IPS-NIHi7 (cell line): ENCODE results near the gene FCN2.

ENCODE experiments used
- DNase-seq: peaks from one replicate; pipeline ENCODE4 v3.0.0; 2012; ENCODE audit warnings: mixed read lengths; ENCODE audit errors: extremely low spot score

Gene FCN2

DNA sequence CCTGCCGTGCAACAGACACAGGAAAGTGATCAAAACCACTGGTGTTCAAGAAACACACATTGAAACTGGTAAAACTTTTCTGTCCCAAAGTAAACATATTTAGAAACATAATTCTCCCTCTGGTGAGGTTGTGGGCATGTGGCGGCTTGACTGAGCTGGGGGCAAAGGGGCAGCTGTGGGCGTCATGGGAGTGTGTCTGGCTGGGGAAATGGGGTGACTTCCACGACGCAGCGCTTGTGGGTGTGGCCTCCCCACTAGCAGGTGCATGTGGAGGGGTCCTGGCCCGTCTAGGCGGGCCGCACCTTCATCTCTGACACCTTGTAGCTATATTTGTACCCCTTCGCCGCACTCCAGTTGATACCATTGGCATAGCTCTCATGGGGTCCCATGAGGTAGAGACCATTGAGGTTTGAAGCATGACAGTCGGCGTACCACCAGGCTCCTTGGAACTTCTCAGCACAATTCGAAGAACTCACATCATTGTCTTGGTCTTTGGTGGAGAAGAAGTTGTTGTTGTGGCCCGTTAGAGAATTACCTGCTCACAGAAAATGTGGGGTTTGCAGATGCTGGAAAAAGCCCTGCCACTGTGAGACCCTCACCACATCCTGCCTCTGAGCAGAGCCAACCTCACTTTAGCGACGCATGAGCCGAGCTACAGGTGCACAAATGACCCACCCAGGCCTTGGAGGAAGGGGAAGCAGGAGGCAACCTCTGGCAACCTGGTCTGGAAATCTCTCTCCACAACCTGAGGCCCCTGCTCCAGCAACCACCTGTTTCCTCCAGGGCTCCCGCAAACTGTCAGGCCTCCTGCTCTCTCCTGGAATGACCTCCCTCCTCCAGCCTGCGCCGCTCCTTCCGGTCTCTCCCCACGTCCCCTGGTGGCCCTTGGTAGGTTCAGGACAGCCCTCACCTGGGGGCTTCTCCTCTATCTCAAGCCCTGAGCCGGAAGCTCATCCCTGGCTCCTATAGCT lies 29.2 kb downstream of the FCN2 start:
- DNase-seq, result no peak

DNA sequence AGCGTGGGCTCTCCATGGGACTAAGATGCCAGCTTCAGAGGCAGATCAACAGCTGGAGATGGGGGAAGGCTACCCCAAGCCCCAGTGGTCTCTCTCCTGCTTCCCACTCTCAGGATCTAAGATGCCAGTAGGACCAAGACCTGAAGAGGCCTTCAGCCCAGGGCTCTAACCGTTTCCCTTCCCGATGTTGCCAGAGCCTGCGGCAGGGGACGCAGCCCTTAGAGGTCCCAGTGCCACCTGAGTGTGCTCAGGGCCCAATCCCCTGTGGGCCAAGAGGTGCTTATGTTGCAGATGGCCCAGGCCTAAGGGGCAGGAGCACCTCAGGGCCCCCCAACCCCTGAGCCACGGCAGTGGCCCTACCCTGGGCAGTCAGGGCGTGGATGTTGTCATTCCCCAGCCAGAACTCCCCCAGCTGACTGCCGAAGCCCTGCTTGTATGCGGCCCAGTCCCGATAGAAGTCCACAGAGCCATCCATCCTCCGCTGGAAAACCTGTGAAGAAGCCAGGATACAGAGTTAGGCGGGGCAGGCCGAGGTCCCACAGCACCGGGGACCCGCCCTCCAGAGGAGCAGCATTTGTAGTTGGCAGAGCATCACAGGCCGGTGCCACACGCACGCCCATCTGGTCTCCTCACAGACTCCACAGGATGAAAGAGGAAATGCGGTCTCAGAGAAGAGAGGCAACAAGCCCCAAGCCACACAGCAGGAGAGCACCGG lies 31.7 kb downstream of the FCN2 start:
- no peak for DNase-seq

DNA sequence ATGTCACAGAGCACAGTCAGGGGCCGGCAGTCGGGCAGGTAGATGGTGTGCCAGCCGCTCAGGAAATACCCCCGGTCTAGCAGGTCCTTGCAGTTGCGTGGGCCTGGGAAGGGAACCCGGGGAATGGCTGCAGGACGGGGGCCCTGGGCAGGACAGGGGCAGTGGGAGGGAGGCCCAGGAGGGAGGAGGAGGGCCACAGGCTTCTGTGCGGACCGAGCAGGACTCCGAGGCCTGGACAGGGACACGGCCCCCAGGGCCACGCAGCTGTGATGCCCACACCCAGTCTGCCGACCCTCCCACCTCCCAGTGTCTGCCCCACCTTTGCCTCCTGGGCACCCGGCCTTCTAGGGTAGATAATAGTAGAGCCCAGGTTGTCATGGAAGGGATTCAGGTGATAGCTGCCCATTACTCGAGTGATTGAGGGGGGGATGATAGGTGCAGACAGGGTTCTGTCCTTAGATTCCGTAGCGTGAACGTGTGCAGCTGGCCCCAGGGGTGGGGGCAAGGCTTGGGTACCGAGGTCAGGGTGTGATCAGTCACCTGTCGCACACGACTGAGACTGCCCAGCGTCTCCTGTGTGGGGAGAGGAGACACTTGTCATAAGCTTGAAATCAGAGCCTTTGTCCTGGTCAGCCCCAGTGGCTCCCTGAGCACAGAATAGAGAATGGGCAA lies 32.6 kb downstream of the FCN2 start:
- no peak for DNase-seq

DNA sequence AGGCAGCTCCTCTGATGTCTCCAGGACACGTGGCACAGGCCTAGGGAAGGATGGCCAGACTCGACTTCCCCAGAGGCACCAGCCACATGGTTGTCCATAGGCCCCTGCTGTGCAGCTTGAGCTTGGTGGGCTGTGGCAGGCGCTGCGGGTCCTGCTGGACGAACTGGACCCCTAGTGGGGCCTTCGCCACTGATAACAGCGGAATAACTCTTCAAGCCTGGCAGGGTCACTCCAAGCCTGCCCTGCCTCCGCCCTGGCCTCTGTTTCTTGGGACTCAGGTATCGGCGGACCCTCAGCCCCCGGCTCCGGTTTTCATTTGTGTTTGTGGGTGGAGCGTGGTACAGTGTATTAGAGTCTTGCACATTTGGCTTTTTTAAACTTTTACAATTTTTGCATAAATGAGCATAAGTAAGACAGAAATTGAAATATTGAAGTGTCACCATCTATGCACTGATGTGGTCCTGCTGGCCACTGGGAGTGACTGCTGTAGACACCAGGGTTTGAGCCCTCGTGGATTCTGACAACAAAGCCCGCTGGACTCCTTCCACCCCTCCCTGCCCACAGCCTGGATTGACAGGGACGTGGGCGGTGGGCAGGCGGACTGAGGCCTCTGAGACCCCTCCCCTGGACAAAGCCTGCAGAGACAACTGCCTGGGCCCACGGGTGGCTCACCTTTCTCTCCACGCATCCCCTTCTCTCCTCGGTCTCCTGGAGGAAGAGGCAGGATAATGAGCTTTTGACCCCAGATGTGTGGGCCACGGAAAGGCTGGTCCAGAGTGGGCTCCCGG lies 33.3 kb downstream of the FCN2 start:
- DNase-seq, result no peak

DNA sequence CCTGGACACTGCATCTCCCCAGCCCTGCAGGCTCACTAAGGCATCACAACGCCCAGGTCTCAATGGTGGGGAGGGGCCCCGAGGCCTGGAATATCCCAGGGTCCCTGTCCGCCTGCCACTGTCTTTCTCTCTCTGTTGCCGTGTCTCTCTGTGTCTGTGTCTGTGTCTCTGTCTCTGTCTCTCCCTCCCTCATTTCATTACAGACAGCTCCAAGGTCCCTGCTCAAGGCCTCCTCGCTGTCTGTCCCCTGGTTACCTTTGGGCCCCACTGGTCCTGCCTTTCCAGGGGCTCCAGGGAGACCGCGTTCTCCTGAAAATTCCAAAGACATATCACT lies 33.9 kb downstream of the FCN2 start:
- DNase-seq, result no peak

DNA sequence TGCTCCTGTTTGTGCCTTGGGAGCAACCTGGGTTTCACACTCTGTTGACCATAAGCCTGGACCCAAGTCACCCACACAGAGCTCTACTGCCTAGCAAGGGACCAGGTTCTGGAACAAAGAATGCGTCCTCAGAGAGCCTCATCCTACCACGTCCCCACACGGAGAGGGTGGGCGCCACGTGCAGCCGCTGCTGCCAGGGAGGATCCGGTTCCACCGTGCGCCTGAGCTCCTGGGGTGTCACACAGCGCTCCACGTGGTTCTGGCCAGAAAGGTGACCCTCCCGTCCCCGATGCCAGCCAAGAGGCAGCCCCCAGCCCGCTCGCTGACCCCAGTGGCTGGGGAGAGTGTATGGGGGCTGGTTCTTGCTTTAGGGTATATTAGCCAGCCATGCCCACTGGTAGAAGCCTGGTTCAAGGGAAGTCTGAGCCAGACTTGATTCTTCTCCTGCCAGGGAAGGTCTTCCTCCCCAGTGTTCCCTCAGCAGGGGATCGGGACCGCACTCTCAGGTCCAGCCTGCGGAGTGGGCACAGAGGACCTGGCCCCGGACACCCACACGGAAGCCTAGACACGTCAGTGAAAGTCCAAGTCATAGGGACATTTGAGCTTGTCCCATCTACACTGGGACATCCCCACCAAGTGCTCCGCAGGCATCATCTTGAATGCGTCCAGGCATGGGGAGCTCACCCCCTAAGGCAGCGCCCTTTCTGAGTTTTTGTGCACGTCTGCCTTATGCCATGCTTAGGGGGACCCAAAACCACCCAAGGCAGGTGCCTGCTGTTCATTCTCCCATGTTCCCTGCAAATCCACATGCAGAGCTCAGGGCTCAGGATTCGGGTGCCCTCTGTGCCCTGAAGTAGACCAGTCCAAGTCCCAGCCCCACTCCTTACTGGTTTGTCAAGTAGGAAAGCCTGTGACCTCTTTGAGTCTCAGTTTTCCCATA lies 34.7 kb downstream of the FCN2 start:
- DNase-seq, result no peak

DNA sequence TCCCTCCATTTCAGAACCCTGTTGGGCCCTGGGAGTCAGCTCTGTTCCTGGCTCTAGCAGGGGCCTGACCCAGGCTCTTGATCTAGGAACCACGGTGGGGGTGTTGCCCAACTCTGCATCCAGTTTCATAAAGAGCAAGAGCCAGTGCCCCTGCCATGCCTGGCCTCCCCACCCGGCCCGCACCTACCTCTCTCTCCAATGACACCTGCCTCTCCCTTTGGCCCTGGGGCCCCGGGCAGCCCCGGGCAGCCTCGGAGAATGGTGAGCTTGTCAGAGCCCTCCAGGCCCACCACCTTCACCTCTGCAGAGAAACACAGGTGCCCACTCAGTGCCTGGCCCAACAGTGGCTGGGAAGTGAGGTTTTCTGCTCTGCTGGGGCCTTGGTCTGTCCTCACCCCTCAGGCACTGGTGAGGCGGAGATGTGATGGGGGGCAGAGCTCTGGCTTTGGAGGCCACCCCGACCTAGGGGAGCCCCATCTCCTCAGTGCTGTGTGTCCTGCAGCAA lies 35.6 kb downstream of the FCN2 start:
- DNase-seq, result no peak

DNA sequence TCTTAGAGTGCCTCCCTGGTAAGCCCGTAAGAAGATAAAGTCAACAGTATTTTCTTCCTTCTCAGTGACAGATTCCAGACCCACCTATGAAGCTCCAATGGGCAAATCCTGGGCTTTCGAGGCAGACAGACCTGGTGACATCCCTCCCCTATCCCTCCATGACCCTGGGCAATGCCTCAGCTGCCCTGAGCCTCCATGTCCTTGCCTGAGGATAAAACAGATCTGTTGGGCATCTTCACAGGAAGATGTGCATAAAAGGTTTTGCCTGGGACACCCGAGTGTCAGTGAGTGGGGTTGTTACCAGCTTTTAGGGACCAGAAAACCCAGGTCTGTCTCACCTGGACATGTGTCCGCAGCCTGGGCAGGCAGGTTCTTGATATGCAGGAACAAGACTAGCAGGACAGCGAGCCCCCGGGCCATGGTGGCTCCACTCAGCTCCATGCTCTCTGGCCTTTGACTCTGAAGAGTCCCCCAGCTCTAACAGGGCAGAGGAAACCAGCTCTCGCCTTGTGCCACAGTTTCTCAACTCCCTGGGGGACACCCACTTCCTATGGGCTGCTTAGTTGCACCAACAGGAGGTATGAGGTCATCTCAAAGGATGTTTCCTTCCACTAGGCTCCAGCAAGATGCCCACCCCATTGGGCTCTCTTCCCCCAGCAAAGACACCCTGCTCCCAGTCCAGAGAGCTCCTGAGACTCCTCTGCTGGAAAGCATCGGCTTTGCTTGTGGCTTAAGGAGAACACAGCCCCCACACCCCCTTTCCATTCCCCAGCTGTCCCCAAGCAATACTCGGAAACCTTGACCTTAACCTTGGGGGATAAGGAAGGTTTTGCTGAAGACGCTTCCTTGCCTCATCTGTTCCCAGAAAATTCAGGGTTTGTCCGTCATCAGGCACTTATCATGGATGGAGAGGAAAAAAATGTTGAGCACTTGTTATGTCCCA lies 37.1 kb downstream of the FCN2 start, which contains the start of gene FCN1:
Gene FCN1, minus strand, starts transcription at position 482 of the 943 bp plus-strand sequence. Its CDS starts 41 bp downstream, at position 441.
- no peak for DNase-seq

DNA sequence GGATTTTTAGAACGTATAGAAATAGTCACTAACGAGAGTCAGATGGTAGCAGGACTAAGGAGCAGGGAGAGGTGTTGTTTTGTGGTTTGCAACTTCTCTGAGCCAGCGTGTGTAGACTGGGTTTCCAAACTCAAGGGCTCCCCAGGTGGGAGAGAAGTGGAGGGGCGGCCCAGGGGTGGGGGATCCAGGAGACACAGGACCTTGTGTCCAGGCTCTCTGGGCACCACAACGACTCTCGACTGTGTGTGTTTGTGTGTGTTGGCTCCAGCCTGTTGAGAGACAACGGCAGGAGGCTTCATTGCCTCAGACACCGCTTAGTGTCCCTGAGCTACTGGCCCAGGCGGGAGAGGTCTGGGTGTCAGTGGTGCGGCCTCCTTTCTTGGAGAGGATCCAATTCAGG lies 38.0 kb downstream of the FCN2 start:
- no peak for DNase-seq

DNA sequence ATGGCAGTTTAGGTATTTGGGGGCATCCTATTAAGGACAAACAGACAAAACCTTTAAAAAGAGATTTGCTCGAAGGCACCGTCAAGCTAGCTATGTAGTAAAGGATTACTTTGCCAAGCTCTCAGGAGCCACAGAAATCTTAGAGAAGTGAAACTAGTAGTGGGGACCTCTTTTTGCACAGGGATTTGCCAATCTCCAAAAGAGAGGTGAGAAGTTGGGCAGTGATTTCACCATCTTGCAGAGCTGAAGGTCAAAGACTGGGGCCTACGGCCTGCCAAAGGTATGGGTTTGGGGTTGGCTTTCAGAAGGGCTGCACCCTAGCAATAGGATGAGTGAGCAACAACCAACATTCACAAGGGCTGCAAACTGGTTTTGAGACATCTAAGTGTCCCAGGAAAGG lies 38.7 kb downstream of the FCN2 start:
- no peak for DNase-seq

DNA sequence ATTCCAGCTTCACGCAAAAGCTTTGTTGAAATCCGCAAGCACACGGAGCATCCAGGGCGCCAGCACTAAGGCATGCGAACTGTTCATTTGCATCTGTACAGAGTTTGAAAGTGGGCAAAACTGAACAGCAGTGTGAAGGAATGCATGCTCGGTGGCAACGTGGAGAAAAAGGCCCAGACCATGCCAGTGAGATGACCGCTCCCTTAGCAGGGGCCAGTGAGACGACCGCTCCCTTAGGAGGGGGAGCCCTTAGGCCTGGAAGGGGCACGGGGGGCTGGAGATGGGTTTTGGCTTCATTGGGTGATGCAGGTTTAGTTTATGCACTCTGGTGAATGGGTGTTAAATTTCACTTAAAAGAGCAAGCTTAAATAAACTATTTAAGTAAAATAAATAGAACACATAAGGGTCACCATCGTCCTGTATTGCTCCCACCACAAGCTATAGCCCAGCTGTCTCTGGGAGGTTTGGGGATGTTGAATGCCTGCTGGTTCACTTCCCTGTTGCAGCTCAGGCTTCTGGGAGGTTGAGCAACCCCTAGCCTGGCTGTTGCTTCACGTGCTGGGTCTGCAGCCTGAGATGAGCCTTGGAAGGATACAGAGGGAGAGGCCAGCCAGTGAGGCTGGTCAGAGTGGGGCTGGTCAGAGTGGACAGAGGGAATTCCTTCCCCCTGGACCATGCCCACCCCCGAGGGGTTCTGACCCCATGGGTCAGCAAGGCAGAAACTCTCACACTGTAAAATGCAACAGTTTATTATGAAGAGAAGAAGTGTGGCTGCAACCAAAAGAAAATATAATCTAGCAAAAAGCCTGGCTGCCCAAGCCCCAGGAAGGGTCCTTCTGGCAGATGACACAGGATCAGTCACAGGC lies 41.7 kb downstream of the FCN2 start:
- no peak for DNase-seq

DNA sequence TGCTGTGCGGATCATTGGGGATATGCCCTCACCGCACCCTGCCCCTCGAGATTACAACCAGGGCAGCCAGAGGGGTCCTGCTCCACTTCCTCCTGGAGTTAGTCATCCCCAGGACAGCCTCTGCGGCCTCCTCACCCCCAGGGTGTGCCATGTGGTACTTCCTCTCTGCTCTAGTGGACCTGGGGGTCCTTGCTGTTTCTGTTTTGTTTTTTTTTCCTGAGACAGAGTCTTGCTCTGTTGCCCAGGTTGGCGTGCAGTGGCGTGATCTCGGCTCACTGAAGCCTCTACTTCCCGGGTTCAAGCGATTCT lies 42.3 kb downstream of the FCN2 start:
- DNase-seq, result no peak

DNA sequence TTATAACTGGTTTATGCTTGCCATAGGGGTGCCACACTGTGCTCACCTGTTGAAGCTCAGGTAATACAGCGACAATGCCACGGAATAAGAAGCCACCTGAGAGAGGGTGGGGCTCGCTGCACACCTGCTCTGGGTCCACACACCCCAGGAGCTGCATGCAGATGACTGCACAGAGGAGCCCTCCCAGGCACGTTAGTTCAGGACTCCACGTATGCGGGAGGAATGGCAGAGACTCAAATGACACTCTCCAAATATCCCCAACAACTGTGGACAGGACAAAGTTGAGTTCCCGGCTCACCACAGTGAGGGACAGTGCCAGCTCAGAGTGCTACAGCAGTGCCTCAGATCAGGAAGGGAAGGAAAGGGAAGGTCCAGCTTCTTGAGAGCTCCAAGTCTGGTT lies 42.9 kb downstream of the FCN2 start:
- DNase-seq, result no peak

DNA sequence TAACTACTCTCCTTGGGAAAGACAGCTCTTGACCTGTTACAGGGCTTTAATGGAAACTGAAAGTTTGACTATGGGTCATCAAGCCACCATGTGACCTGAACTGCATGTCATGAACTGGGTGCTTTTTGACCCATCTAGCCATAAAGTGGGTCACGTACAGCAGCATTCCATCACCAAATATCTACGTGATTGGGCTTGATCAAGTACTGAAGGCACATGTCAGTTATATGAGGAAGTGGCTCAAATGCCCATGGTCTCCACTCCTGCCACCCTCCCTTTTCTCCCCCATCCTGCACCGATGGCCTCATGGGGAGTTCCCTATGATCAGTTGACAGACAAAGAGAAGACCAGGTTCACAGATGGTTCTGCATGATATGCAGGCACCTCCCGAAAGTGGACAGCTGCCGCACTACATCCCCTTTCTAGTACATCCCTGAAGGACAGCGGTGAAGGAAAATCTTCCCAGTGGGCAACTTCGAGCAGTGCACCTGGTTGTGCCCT lies 44.5 kb downstream of the FCN2 start:
- no peak for DNase-seq

DNA sequence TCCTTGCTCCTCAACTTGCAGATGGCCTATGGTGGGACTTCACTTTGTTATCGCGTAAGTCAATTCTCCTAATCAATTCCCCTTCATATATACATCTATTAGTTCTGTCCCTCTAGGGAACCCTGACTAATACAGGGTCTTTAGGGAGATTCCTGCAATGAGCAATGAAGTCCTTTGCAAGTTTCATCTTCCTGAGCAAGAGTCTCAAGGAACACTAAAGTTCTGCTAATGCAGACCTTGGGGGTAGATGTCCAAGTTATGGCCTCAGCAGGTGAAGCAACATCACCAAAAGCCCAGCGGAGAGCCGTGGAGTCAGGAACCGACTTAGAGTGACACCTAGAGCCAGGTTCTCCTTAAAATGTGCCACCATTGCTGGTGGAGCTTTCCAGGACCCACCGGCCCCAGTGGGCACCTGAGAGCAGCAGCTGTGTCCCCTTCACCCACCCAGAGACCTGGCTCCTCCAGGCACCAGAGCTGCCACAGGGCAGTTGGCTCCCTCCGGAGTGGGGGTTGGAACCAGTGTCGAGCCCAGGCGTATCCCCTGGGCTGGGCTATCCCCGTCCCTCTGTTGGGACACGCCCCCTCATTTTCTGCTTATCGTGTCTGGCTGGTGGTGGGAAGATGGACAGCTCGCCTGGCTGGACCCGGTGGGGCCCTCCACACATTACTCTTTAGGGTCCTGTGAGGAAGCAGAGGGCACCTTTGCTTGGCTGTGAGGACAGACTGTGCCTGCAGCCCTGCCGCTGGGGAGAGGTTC lies 48.0 kb downstream of the FCN2 start:
- DNase-seq, result no peak

DNA sequence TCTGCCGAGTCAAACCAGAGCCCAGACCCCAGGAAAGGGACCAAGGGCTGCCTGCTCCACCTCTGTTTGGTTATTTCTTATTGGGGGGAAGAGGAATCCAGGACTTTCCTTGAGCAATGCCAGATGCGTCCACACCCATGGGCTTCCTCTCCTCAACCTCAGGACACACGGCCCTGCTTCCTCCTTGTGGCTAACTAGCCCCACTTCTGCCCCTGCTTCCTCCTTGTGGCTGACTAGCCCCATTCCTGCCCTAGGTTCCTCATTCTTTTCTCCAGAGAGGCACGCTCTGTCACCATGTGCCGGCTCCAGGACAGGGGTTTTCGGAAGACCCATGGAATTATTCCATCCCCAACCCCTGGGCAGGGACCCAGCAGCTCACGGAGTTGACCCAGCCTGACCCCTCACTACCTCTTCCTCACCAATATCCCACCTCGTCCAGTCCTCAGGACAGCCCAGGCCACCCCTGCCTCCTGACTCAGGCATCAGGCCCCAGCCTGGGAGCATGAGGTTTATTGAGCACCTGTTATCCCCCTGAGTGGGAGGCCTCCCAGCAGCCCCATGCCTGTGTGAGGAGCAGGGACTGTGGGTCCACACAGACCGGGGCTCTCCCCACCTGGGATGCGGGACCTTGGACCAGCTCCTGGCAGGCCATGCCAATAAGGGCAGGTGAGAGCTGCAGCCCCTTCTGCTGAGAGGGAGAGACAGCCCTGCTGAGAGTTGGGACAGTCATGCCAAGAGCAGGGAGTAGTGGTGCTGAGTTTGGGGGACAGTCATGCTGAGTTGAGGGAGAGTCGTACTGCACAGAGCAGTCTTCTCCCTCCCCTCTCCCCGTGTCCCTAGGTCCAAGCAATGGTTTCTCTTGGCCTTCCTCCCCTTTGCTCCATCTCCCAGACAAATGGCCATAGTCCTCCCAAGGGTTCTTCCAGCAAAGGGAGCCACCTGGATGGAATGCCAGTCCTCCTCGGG lies 48.9 kb downstream of the FCN2 start:
- no peak for DNase-seq
